Cardiac fibroblast (primary cell): ENCODE data around the gene CCDC149.
A peak's percentile ranks its signal among the peaks of the same experiment; 100 is the strongest.

Experiments used
- DNase-seq, 2 donors: peaks; one replicate each; pipeline versions ENCODE4 v3.0.0 to v3.0.0-alpha.2; 2010; ENCODE audit warnings: low read depth in 2 of 2
- H3K4me3 ChIP-seq, 2 donors: replicated peaks in 1 of 2; 1 replicate in 1 of 2; 2 replicates in 1 of 2; pipeline ENCODE4 v1.5.1; 2011; ENCODE audit warnings: low read depth in 2 of 2, low read length in 2 of 2, mild to moderate bottlenecking in 2 of 2, moderate library complexity in 1 of 2
- TF ChIP-seq, protein P1 (sequence below): IDR thresholded peaks from one replicate; pipeline ENCODE4 v1.5.1; 2011; ENCODE audit warnings: low read depth, mild to moderate bottlenecking, low read length, inconsistent platforms

CCDC149 gene

DNA sequence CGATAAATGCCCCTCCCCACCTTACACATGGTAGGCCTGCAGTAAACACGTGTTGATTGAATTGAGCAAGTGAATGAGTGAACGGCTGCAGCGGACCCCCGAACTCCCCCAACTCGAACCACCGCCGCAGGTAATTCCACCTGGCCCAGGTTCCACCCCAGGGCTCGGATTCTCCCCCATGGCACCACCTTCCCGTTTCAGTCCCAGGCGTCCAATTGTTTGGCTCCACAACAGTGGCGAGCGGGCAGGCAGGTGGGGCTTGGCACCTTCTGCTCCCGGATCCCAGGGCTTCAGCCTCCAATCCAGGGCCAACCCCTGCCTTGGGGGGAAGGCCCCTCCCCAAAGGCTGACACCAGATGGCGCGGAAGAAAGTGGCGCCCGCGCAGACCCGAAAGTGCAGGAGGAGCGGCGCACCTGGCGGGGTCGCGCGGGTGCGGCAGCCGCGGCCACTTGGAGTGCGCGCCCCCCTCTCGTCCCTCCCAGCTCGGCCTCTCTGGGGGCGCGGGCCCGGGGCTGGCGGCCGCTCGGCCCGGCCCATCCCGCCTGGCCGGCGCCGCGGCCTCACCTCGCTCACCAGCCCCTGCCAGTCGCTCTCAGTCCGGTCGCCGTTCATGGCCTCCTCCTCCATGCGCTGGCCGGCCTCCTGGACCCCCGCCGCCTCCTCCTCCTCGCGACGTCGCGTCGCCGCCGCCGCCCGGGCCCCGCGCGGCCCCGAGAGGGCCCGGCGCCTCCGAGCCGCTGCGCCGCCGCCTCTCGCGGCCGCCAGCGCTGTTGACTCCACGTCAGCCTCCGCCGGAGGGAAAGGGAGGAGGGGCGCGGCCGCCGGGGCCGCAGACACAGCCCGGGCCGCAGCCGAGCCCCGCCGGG lies at the start of gene CCDC149:
Gene CCDC149 (minus strand): TSS at position 791 of the 867 bp plus-strand sequence. CDS start 178 bp downstream, at position 613.
- peak within 1 kb of the TSS; percentile 61 to 63 for H3K4me3 ChIP-seq
- TF ChIP-seq, protein P1, sequence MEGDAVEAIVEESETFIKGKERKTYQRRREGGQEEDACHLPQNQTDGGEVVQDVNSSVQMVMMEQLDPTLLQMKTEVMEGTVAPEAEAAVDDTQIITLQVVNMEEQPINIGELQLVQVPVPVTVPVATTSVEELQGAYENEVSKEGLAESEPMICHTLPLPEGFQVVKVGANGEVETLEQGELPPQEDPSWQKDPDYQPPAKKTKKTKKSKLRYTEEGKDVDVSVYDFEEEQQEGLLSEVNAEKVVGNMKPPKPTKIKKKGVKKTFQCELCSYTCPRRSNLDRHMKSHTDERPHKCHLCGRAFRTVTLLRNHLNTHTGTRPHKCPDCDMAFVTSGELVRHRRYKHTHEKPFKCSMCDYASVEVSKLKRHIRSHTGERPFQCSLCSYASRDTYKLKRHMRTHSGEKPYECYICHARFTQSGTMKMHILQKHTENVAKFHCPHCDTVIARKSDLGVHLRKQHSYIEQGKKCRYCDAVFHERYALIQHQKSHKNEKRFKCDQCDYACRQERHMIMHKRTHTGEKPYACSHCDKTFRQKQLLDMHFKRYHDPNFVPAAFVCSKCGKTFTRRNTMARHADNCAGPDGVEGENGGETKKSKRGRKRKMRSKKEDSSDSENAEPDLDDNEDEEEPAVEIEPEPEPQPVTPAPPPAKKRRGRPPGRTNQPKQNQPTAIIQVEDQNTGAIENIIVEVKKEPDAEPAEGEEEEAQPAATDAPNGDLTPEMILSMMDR, result no peak
- peak; percentile 53 to 69 for DNase-seq

DNA sequence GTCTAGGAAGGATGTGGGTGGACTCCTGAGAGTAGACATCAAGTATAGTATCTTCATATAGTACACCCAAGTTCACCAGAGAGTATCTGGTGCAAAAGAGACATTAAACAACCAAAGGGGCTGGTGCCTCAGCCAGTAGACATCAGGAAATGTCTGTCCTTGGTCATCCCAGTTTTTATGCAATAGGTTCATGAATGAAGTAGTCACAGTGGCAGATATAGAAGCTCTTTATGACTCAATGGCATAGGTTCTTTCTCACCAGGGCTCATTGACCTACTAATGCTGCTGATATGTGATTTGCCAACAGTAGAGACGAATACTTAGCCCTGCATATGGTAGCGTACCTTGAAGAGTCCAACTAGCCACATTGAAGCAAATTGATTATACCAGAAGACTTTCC lies 45.0 kb upstream of the CCDC149 start:
- no peak for DNase-seq
- TF ChIP-seq, protein P1, result no peak
- no peak overlapping the region for H3K4me3 ChIP-seq

DNA sequence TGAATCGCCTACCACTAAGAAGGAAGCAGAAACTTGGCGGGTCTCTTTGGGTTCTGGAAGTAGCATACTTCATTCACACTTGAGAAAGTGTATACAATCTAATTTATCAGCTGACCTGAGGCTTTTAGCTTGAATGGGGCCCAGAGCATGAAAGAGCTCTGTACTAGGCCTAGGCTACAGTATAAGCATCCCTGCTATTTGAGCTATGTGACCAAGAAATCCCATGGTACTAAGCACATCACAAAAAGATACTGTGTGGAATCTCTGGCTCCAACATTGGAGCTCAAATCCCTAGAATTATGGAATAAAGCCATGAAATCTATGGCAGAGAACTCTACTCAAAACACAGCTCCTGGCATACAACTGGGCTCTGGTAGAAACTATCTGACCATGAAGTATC lies 43.9 kb upstream of the CCDC149 start:
- no peak for DNase-seq
- TF ChIP-seq, protein P1, result no peak
- H3K4me3 ChIP-seq, result no peak overlapping the region

DNA sequence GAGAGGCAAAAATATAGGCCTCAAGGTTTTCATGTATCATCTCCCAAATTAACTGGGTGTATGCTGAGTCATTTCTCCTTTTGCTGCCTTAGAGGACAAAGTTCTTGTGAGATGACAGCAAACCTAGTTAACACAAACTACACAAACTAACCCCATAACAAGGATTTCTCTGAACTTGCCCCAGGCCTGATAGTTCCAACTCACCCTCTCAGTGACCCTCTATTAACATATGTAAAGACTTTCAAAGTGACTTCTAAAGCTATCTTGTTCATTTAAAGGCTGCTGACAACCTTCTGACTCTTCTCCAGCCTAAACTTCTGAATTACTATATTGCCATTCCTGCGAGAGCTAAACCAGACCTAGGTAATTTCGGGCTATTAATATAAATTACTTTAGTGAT lies 43.2 kb upstream of the CCDC149 start:
- TF ChIP-seq, protein P1, result no peak
- no peak for DNase-seq

DNA sequence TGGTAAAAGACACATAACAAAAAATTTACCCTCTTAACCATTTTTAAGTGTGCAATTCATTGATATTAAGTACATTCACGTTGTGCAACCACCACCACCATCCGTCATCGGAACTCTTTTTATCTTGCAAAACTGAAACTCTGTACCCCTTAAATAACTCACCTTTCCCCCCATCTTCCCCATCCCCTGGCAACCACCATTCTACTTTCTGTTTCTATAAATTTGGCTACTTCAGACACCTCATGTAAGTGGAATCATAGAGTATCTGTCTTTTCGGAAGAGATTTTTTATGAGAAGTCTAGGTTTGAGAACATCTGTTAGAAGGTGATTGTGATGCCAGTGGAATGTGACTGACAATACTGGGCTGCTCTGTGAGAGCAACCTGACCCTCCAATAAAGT lies 39.8 kb upstream of the CCDC149 start:
- no peak for DNase-seq
- TF ChIP-seq, protein P1, result no peak
- no peak overlapping the region for H3K4me3 ChIP-seq

More for the DNA sequence above, 43.2 kb upstream of the CCDC149 start:
- no peak overlapping the region for H3K4me3 ChIP-seq

DNA sequence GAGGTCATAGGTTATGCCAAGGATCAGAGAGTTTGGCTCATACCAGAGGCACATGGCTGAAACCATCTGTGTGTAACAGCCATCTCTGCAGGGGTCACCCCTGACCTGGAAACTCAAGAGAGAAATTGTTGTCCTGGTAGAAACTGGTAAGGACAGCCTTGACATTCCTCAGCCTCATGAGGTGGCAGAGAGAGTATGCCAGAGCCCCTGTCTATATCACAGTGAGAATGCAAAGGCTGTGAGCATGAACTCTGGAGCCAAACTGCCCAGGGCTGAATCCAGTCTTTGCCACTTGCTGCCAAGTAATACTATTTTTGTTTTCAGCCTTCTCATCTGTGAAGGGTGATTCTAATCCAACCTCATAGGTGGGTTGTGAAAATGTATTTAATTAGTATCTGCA lies 37.1 kb upstream of the CCDC149 start:
- TF ChIP-seq, protein P1, result no peak
- DNase-seq, result no peak

More for the DNA sequence above, 37.1 kb upstream of the CCDC149 start:
- H3K4me3 ChIP-seq, result no peak overlapping the region
